Adipocyte (in vitro differentiated cells): ENCODE data around the gene SNX3.
"Not testable (repeated sequence)": the region's sequence is repeated elsewhere in the genome, so short reads cannot be mapped to it uniquely, and the experiment has no call there.

Experiments used
- DNase-seq: peaks from one replicate; pipeline ENCODE4 v3.0.0-alpha.2; 2015; ENCODE audit warnings: low read depth
- H3K27me3 ChIP-seq: replicated peaks from 2 replicates; pipeline ENCODE4 v1.7.0; 2013; ENCODE audit warnings: mild to moderate bottlenecking, low read length, moderate library complexity; ENCODE audit not compliant: control insufficient read depth, insufficient read depth
- H3K36me3 ChIP-seq: 2 replicates; pipeline ENCODE4 v1.7.0; 2013; ENCODE audit warnings: low read length, mild to moderate bottlenecking, moderate library complexity; ENCODE audit not compliant: control insufficient read depth, insufficient read depth, severe bottlenecking
- H3K4me1 ChIP-seq: 2 replicates; pipeline ENCODE4 v1.7.0; 2013; ENCODE audit warnings: mild to moderate bottlenecking, low read length, moderate library complexity; ENCODE audit not compliant: control insufficient read depth, insufficient read depth
- H3K4me3 ChIP-seq: 2 replicates; pipeline ENCODE4 v1.7.0; 2013; ENCODE audit warnings: mild to moderate bottlenecking, low read length, moderate library complexity
- H3K9ac ChIP-seq: 2 replicates; pipeline ENCODE4 v1.7.0; 2013; ENCODE audit warnings: mild to moderate bottlenecking, low read length, moderate library complexity
- H3K9me3 ChIP-seq: 2 replicates; pipeline ENCODE4 v1.7.0; 2013; ENCODE audit warnings: mild to moderate bottlenecking, low read length, moderate library complexity; ENCODE audit not compliant: control insufficient read depth

SNX3 gene

DNA sequence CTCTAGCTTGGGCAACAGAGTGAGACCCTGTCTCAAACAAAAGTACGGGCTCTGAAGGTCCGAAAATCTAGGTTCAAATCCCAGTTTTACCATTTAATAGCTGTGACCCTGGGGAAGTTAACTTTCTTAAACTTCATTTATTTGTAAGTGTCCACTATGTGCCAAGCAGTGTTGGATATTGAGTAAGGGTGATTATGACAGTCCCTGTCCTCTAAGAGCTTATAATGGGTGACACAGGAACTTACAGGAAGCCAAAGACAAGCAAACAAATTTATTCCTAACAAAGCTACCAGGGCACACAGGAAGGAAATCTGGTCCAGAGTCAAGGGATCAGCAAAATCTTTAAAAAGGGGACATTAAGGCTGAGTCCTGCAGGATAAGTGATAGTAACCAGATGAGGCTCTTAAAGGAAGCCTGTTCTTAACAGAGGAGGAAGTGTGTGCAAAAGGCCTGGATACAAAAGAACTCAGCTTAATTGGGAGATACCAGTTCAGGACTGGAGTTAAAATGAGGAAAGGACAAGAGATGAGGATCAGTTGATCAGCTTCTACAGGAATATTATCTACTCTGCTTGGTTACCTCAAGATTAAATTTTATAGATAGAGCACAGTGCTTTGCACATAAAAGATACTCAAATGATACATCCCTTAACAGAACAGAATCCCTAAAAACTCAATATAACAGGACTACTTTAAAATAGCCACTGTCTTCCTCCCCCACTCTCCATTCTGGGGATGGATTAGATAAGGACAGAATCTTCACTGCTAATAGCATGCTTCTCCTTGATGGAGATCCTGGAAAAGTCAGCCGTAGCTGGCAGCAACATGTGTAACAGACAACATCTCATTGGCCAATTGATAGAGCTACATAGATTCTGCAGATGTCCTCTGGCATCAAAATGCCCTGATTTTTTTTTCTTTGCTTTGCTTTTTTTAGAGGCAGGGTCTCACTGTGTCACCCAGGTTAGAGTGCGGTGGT lies 6.1 kb downstream of the SNX3 start:
- Histone ChIP-seq H3K27me3 (no peaks in the 10 kb centered on the region), H3K9me3 (no peaks in the 10 kb centered on the region), H3K4me1 (peaks cover 20% of the 10 kb centered on the region), H3K4me3 (no peak overlapping the region), H3K36me3 (peaks cover 6% of the 10 kb centered on the region), H3K9ac (no peak overlapping the region)
- no peak for DNase-seq

- peak; percentile 16 for DNase-seq
- Histone ChIP-seq H3K27me3 (no peaks in the 10 kb centered on the region), H3K4me3 (no peak overlapping the region)
Observed at GRCh38 chr6:108253241-108253640, 7.6 kb downstream of the SNX3 start.

DNA sequence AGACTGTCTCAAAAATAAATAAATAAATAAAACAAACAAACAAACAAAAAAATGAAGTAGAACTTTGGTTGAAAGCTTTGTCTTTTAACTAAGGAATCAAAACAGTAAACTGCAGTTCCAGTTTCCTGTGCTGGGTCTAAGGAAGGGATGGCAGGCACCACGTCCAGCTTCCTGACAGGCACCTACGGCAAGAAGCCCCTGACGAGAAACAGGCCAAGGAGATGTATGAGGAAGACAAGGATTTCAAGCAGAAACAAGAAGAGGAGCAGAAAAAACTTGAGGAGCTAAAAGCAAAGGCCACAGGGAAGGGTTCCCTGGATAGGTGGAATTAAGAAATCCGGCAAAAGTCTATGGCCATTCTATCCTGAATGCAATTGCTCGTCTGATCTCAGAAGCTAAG lies 8.8 kb downstream of the SNX3 start:
- Histone ChIP-seq H3K9ac (no peak overlapping the region), H3K4me1 (peaks cover 13% of the 10 kb centered on the region), H3K9me3 (no peaks in the 10 kb centered on the region), H3K27me3 (no peaks in the 10 kb centered on the region), H3K36me3 (peaks cover 3% of the 10 kb centered on the region), H3K4me3 (no peak overlapping the region)
- no peak for DNase-seq

More at GRCh38 chr6:108253241-108253640, 7.6 kb downstream of the SNX3 start:
- no peaks in the 10 kb centered on the region for H3K9me3 ChIP-seq
- H3K9ac ChIP-seq = no peak overlapping the region
- H3K36me3 ChIP-seq = peaks cover 6% of the 10 kb centered on the region
- H3K4me1 ChIP-seq = peaks cover 13% of the 10 kb centered on the region

DNA sequence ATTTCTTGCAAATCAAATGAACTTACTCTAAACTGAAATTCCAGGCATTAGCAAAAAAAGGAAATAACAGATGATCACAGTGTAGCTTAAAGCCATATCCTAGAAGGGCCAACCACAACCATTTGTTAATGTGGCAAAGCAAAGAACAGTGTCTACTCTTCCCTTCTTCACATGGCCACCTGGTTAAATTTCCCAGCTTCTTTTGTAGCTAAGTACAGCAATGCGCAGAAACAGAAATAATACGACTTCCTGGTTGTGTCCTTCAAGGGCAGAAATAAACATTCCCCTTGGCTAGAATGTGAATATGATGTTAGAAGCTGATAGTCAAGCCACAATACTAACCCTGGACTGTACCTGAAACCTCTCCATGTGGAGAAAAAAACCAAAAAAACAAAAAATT lies 9.6 kb downstream of the SNX3 start:
- no peak overlapping the region for H3K9ac ChIP-seq
- H3K4me3 ChIP-seq = no peak overlapping the region
- H3K36me3 ChIP-seq = peaks cover 3% of the 10 kb centered on the region
- no peaks in the 10 kb centered on the region for H3K27me3 ChIP-seq
- H3K4me1 ChIP-seq = peaks cover 13% of the 10 kb centered on the region
- DNase-seq = no peak
- H3K9me3 ChIP-seq = no peaks in the 10 kb centered on the region

- Histone ChIP-seq H3K27me3 (no peaks in the 10 kb centered on the region), H3K36me3 (no peaks in the 10 kb centered on the region), H3K9me3 (no peaks in the 10 kb centered on the region), H3K4me3 (no peak overlapping the region), H3K4me1 (peaks cover 13% of the 10 kb centered on the region), H3K9ac (no peak overlapping the region)
- peak; percentile 11 for DNase-seq
Observed at GRCh38 chr6:108250240-108250866, 10.5 kb downstream of the SNX3 start.

DNA sequence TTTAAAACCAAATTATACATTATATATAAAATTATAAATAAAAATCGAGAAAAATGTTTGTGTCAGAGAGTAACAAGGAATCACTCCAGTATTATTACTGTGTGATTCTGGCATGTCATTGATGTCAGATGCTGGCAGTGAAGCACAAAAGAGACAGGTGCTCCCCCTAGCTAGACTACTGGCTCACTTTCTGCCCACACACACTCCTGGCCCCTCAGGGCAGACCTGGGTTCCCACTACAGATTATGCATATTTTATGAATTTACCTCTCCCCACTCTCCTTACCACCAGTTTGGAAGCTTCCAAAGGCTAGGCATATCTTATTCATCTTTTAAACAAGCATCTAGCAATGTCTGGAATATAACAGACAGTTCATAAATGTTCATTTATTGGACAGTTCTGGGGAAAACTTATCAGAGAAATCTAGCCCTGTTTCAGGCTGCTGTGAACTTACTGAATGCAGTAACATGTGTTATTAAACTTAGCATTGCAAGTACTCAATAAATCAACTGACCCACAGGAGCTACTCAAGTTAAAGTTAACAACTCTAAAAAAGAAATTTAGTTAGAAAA lies 12.8 kb downstream of the SNX3 start:
- Histone ChIP-seq H3K9me3 (no peaks in the 10 kb centered on the region), H3K4me3 (no peak overlapping the region), H3K27me3 (no peaks in the 10 kb centered on the region), H3K9ac (no peak overlapping the region), H3K4me1 (no peaks in the 10 kb centered on the region), H3K36me3 (peaks cover 3% of the 10 kb centered on the region)
- no peak for DNase-seq

DNA sequence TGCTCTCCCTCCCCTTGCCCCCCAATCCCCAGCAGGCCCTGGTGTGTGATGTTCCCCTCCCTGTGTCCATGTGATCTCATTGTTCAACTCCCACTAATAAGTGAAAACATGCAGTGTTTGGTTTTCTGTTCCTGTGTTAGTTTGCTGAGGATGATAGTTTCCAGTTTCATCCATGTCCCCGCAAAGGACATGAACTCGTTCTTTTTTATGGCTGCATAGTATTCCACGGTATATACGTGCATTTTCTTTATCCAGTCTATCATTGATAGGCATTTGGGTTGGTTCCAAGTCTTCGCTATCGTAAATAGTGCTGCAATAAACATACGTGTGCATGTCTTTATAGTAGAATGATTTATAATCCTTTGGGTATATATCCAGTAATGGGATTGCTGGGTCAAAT lies 15.7 kb downstream of the SNX3 start:
- H3K4me3 ChIP-seq, H3K9me3 ChIP-seq, H3K9ac ChIP-seq, H3K4me1 ChIP-seq, H3K27me3 ChIP-seq, DNase-seq: not testable (repeated sequence)
- peaks cover 15% of the 10 kb centered on the region for H3K36me3 ChIP-seq

DNA sequence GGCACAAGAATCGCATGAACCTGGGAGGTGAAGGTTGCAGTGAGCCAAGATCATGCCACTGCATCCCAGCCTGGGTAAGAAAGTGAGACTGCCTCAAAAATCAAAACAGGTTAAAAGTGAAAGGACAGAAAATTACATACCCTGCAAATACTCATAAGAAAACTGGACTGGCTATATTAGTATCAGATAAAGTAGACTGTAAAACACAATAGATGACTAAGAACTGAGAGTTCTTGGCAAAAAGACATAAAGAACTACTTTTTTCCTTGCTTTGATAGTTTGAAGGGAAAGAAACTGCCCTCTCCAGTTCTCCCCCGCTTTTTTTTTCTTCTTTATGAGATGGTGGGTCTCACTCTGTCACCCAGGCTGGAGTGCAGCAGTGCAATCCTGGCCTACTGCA lies 17.0 kb downstream of the SNX3 start:
- H3K36me3 ChIP-seq = peaks cover 20% of the 10 kb centered on the region
- no peaks in the 10 kb centered on the region for H3K4me1 ChIP-seq
- no peaks in the 10 kb centered on the region for H3K9me3 ChIP-seq
- DNase-seq = no peak
- H3K27me3 ChIP-seq = no peaks in the 10 kb centered on the region
- H3K9ac ChIP-seq = no peak overlapping the region
- H3K4me3 ChIP-seq = no peak overlapping the region

GRCh38 chr6:108242721-108243120 lies 18.1 kb downstream of the SNX3 start:
- no peaks in the 10 kb centered on the region for H3K9me3 ChIP-seq
- H3K9ac ChIP-seq = no peak overlapping the region
- peaks cover 26% of the 10 kb centered on the region for H3K36me3 ChIP-seq
- H3K4me1 ChIP-seq = no peaks in the 10 kb centered on the region
- H3K27me3 ChIP-seq = no peaks in the 10 kb centered on the region
- H3K4me3 ChIP-seq = no peak overlapping the region
- no peak for DNase-seq

DNA sequence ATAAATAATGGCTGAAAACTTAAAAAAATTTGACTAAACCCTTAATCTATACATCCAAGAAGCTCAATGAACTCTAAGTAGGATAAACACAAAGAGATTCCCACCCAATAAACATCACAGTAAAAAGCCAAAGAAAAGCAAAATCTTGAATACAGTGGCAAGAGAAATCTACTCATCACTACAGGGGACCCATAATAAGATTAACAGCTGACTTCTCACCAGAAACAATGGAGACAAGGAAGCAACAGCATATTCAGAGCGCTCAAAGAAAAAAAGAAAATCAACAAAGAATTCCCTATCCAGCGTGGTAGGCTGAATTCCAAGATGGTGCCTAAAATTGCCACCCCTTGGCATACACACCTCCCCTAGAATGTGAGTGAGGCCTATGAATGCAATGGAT lies 18.6 kb downstream of the SNX3 start:
- Histone ChIP-seq H3K4me3 (no peak overlapping the region), H3K4me1 (no peaks in the 10 kb centered on the region), H3K27me3 (no peaks in the 10 kb centered on the region), H3K9ac (no peak overlapping the region), H3K9me3 (no peaks in the 10 kb centered on the region), H3K36me3 (peaks cover 31% of the 10 kb centered on the region)
- DNase-seq = no peak

- H3K36me3 ChIP-seq = peaks cover 36% of the 10 kb centered on the region
- no peaks in the 10 kb centered on the region for H3K4me1 ChIP-seq
- H3K9me3 ChIP-seq = no peaks in the 10 kb centered on the region
- H3K9ac ChIP-seq = no peak overlapping the region
- H3K4me3 ChIP-seq = no peak overlapping the region
- DNase-seq = no peak
- no peaks in the 10 kb centered on the region for H3K27me3 ChIP-seq
Observed at GRCh38 chr6:108238322-108238721, 22.5 kb downstream of the SNX3 start.
